Endothelial cell of umbilical vein (primary cell): Measurements from ENCODE around the gene PTAFR.

Experiments used
- CTCF ChIP-seq, 2 donors: IDR thresholded peaks; 1 replicate in 1 of 2; 2 replicates in 1 of 2; pipeline ENCODE4 v1.5.1; 2011; ENCODE audit warnings: low read length in 2 of 2, mild to moderate bottlenecking in 2 of 2, moderate library complexity in 2 of 2, control low read depth in 1 of 2, inconsistent platforms in 1 of 2, low read depth in 1 of 2; ENCODE audit not compliant: insufficient read depth in 1 of 2; ENCODE audit errors: extremely low read depth in 1 of 2
- EZH2 ChIP-seq: IDR thresholded peaks from 2 replicates; pipeline ENCODE4 v1.6.1; 2012; ENCODE audit warnings: borderline replicate concordance, low read depth, mild to moderate bottlenecking, moderate library complexity, low read length, inconsistent platforms; ENCODE audit not compliant: severe bottlenecking
- GATA2 ChIP-seq: IDR thresholded peaks from 2 replicates; pipeline ENCODE4 v1.7.0; 2011; ENCODE audit warnings: low read depth, mild to moderate bottlenecking, moderate library complexity, mixed read lengths, low read length; ENCODE audit not compliant: insufficient read length, insufficient read depth
- JUN ChIP-seq: IDR thresholded peaks from 2 replicates; pipeline ENCODE4 v1.6.1; 2011; ENCODE audit warnings: borderline replicate concordance, low read depth; ENCODE audit not compliant: insufficient read length, insufficient read depth
- MAX ChIP-seq: IDR thresholded peaks from 2 replicates; pipeline ENCODE4 v1.6.1; 2011; ENCODE audit not compliant: insufficient read depth, insufficient read length
- POLR2A ChIP-seq: IDR thresholded peaks from 2 replicates; pipeline ENCODE4 v1.6.1; 2012; ENCODE audit warnings: low read depth, mild to moderate bottlenecking, control low read depth, low read length
- POLR2AphosphoS5 ChIP-seq: IDR thresholded peaks from 2 replicates; pipeline ENCODE4 v1.6.1; 2012; ENCODE audit warnings: low read depth, mild to moderate bottlenecking, control low read depth, low read length, moderate library complexity; ENCODE audit not compliant: insufficient read depth

DNA sequence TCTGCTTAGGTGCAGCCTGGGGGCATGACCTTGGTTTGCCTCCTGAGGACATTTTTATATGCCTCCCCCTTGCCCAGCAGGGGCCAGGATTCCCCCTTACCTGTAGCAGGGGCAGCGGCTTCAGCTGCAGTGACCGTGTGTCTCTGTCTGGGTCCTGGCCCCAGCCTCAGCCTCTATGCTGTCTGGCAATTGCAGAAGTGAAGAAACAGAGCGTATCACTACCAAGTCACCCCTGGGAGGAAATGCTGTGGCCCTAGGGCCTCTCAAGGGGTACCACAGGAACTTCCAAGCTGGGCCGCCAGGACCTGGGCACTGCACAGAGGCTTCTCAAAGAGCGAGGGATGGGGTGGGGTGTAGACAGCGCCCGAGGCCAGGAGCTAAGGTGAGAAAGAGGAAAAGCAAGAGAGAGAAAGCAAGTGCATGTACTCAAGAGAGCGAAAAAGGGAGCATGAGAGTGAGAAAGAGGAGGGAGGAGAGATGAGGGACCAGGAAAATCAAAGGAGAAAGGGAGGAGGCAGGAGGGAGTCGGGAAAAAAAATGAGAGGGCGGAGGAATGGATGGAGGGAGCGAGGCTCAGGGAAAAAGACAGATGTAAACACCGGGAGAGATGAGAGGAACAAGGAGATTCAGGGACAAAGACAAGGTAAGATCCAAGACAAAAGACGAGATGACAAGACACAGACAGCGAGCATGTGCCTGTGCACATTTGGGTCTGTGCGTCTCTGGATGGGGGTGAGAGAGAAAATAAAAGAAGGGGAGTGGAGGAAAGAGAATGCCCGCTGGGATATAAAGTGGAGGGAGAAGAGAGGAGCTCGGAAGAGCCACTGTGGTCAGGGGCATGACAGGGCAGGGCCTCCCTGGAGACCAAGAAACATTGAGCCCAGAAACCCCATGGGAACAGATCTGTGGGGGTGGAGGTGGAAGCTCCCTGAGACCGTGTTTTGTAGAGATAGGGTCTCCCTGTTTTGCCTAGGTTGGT is at the start of gene PTAFR:
- TF ChIP-seq MAX (no peak), JUN (no peak), CTCF (IDR thresholded peaks at IDR 0.05; ENCODE audit: extremely low read depth in 1 of 2, insufficient read depth in 1 of 2, low read depth in 1 of 2, low read length in 2 of 2) (no peak), POLR2A (no peak), POLR2AphosphoS5 (no peak), EZH2 (no peak), GATA2 (no peak)
